SK-N-SH (cell line): ENCODE results near the gene NIT1. TPM values are rescaled to one million over a fixed set of nuclear protein-coding genes. Genes with fewer than 3 reads are reported as not detected.

Source experiments
- CTCF ChIA-PET: fragments of 300-600, 350-600 bp; formaldehyde crosslinking; extraction: SDS; loops from one replicate; lab custom pipeline; 2021; lab: Yijun Ruan, JAX
- POLR2A ChIA-PET: fragments of 350-600 bp; sonication (Branson Sonifier 250); formaldehyde crosslinking; extraction: SDS; loops from one replicate; lab custom pipeline; 2020; ENCODE audit warnings: antibody characterized with exemption, inconsistent platforms; lab: Yijun Ruan, JAX
- DNase-seq: peaks from one replicate; pipeline ENCODE4 v3.0.0; 2012
- H2AFZ ChIP-seq: fragments of 200-600 bp; sonication (generic); 2 replicates; pipeline ENCODE4 v1.8.1; 2016; ENCODE audit warnings: antibody characterized with exemption, mild to moderate bottlenecking, low read depth
- H3F3A ChIP-seq: fragments of 200-600 bp; sonication (generic); replicated peaks from 2 replicates; pipeline ENCODE3; 2016; ENCODE audit warnings: antibody characterized with exemption, mild to moderate bottlenecking; ENCODE audit not compliant: insufficient read depth
- H3K27ac ChIP-seq, 2 experiments: fragments of 200-500 bp in 1 of 2; fragments of 200-600 bp in 1 of 2; sonication (Bioruptor generic) in 1 of 2; sonication (generic), shearing (Covaris generic) in 1 of 2; 2 replicates each; pipeline versions ENCODE4 v1.5.1 to v1.6.1; 2014 to 2016; ENCODE audit warnings: low read depth in 2 of 2, inconsistent platforms in 1 of 2, low read length in 1 of 2, mild to moderate bottlenecking in 1 of 2, mixed read lengths in 1 of 2
- H3K27me3 ChIP-seq: fragments of 200-600 bp; sonication (generic), shearing (Covaris generic); 2 replicates; pipeline ENCODE4 v1.6.1; 2016; ENCODE audit warnings: mixed run types; ENCODE audit not compliant: insufficient read depth
- H3K36me3 ChIP-seq, 2 experiments: fragments of 200-500 bp in 1 of 2; fragments of 200-600 bp in 1 of 2; sonication (Bioruptor generic) in 1 of 2; sonication (generic) in 1 of 2; replicated peaks in 1 of 2; 2 replicates each; pipeline versions ENCODE3 to v1.5.1; 2014 to 2016; ENCODE audit warnings: low read length in 1 of 2, mild to moderate bottlenecking in 1 of 2; ENCODE audit not compliant: insufficient read depth in 2 of 2, control insufficient read depth in 1 of 2
- H3K4me1 ChIP-seq, 2 experiments: fragments of 200-500 bp in 1 of 2; fragments of 200-600 bp in 1 of 2; sonication (Bioruptor generic) in 1 of 2; sonication (generic), shearing (Covaris generic) in 1 of 2; 2 replicates each; pipeline versions ENCODE4 v1.5.1 to v1.6.1; 2014 to 2016; ENCODE audit warnings: low read depth in 1 of 2, low read length in 1 of 2, mixed run types in 1 of 2; ENCODE audit not compliant: insufficient read depth in 2 of 2, control insufficient read depth in 1 of 2
- H3K4me2 ChIP-seq: fragments of 200-600 bp; sonication (generic), shearing (Covaris generic); 2 replicates; pipeline ENCODE4 v1.6.1; 2017; ENCODE audit warnings: mixed run types
- H3K4me3 ChIP-seq, 2 experiments: fragments of 200-500 bp in 1 of 2; fragments of 200-600 bp in 1 of 2; sonication (Bioruptor generic) in 1 of 2; sonication (generic), shearing (Covaris generic) in 1 of 2; 2 replicates each; pipeline versions ENCODE4 v1.5.1 to v1.8.1; 2014 to 2016; ENCODE audit warnings: low read depth in 2 of 2, inconsistent platforms in 1 of 2, low read length in 1 of 2, mild to moderate bottlenecking in 1 of 2, mixed read lengths in 1 of 2, moderate library complexity in 1 of 2
- H3K79me2 ChIP-seq: fragments of 200-600 bp; sonication (generic); 2 replicates; pipeline ENCODE4 v1.8.1; 2017; ENCODE audit warnings: mild to moderate bottlenecking; ENCODE audit not compliant: insufficient read depth
- H3K9ac ChIP-seq: fragments of 200-600 bp; sonication (generic); 2 replicates; pipeline ENCODE4 v1.6.1; 2017; ENCODE audit warnings: mixed run types
- H3K9me2 ChIP-seq: fragments of 200-600 bp; sonication (generic); 2 replicates; pipeline ENCODE4 v1.6.1; 2017; ENCODE audit warnings: mixed run types
- H3K9me3 ChIP-seq: fragments of 200-600 bp; sonication (generic); 2 replicates; pipeline ENCODE4 v1.6.1; 2017; ENCODE audit warnings: mixed run types, mild to moderate bottlenecking, moderate library complexity
- H4K20me1 ChIP-seq: fragments of 200-600 bp; sonication (generic); 2 replicates; pipeline ENCODE4 v1.6.1; 2017; ENCODE audit warnings: mild to moderate bottlenecking, mixed run types; ENCODE audit not compliant: insufficient read depth
- EP300 ChIP-seq, 2 experiments: IDR thresholded peaks; 2 replicates each; pipeline versions ENCODE4 v1.4.0 to v1.6.1; 2012; ENCODE audit warnings: borderline replicate concordance in 1 of 2, low read depth in 1 of 2, low read length in 1 of 2
- FOSL2 ChIP-seq: IDR thresholded peaks from 2 replicates; pipeline ENCODE4 v1.4.0; 2012; ENCODE audit warnings: low read depth, mild to moderate bottlenecking, moderate library complexity, borderline replicate concordance
- FOXM1 ChIP-seq: IDR thresholded peaks from 2 replicates; pipeline ENCODE4 v1.4.0; 2012; ENCODE audit warnings: low read depth, mild to moderate bottlenecking
- RFX5 ChIP-seq: IDR thresholded peaks from 2 replicates; pipeline ENCODE4 v1.6.1; 2012; ENCODE audit warnings: mild to moderate bottlenecking, improper control_type of control experiment, low read length
- RXRA ChIP-seq: IDR thresholded peaks from 2 replicates; pipeline ENCODE4 v1.4.0; 2012; ENCODE audit warnings: low read depth, mild to moderate bottlenecking, borderline replicate concordance
- SMC3 ChIP-seq: IDR thresholded peaks from 2 replicates; pipeline ENCODE4 v1.6.1; 2012; ENCODE audit warnings: low read depth, low read length, improper control_type of control experiment
- TAF1 ChIP-seq: IDR thresholded peaks from 2 replicates; pipeline ENCODE4 v1.6.1; 2012; ENCODE audit warnings: low read depth, mild to moderate bottlenecking, low read length, moderate library complexity, borderline replicate concordance
- YY1 ChIP-seq: IDR thresholded peaks from 2 replicates; pipeline ENCODE4 v1.4.0; 2012; ENCODE audit warnings: low read depth, mild to moderate bottlenecking
- whole genome bisulfite sequencing: methylation state at CpG from one replicate; pipeline ENCODE4 v1.1.6; 2017; ENCODE audit warnings: low lambda C conversion rate; 5-methylcytosine and 5-hydroxymethylcytosine counted together
- polyA plus RNA-seq, 3 experiments: library from polyadenylated mRNA; depleted of rRNA; stranded (reverse); fragments of >200 nt; gene quantifications; 2 replicates each; pipeline ENCODE4 v1.2.3, GENCODE V29; 2012
- TF ChIP-seq, protein P1 (sequence below): fragments of 150-350 bp; IDR thresholded peaks from 2 replicates; pipeline ENCODE4 v1.6.1; 2017; ENCODE audit warnings: antibody characterized with exemption, low read length, low read depth, borderline replicate concordance
- TF ChIP-seq, protein P2 (sequence below): IDR thresholded peaks from 2 replicates; pipeline ENCODE4 v1.4.0; 2012; ENCODE audit warnings: low read depth, borderline replicate concordance
- TF ChIP-seq, protein P3 (sequence below): fragments of 150-350 bp; IDR thresholded peaks from 2 replicates; pipeline ENCODE4 v1.6.1; 2016; ENCODE audit warnings: mild to moderate bottlenecking, low read depth, low read length
- TF ChIP-seq, protein P4 (sequence below): IDR thresholded peaks from 2 replicates; pipeline ENCODE4 v1.4.0; 2012; ENCODE audit warnings: low read depth, borderline replicate concordance

Gene NIT1
- polyA plus RNA-seq, 1 of the 3 experiments (the other 2 are of a cell fraction), result 38.7 TPM

DNA sequence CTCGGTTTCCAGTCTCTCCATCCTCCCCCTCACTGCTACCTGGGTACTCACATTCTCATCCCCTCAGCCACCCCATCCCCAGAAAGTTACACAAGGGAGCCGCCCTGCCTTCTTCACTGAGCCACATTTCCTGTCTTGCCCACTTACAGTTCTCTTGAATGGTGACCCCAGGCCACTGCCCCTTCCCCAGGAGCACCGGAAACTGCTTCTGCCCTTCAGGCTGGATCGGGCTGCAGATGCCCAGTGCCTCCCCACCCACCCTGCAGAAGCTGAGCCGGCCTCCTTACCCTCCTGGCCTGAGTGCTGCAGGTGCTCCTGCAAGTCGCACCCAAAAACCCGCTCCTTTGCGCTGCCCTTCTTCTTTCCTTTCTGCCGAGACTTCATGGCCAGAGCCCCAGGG is 48.7 kb upstream of the NIT1 start:
- Histone ChIP-seq H3K4me3 (no peak overlapping the region), H3K79me2 (no peaks in the 10 kb centered on the region), H2AFZ (no peak overlapping the region), H3K9ac (no peak overlapping the region), H3K4me1 (no peaks in the 10 kb centered on the region), H3K9me2 (no peaks in the 10 kb centered on the region), H3K27me3 (peaks cover 4% of the 10 kb centered on the region; the same call in 1 of the 2 replicates)
- POLR2A ChIA-PET, result no interaction called here
- no peak for DNase-seq
- TF ChIP-seq YY1 (no peak), RFX5 (no peak), SMC3 (no peak), TAF1 (no peak), FOXM1 (no peak), FOSL2 (no peak), EP300 (IDR thresholded peaks at IDR 0.05; ENCODE audit: borderline replicate concordance in 1 of 2, low read depth in 1 of 2, low read length in 1 of 2) (no peak), RXRA (no peak)
- TF ChIP-seq, protein P1, sequence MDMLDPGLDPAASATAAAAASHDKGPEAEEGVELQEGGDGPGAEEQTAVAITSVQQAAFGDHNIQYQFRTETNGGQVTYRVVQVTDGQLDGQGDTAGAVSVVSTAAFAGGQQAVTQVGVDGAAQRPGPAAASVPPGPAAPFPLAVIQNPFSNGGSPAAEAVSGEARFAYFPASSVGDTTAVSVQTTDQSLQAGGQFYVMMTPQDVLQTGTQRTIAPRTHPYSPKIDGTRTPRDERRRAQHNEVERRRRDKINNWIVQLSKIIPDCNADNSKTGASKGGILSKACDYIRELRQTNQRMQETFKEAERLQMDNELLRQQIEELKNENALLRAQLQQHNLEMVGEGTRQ, result no peak
- TF ChIP-seq, protein P2, sequence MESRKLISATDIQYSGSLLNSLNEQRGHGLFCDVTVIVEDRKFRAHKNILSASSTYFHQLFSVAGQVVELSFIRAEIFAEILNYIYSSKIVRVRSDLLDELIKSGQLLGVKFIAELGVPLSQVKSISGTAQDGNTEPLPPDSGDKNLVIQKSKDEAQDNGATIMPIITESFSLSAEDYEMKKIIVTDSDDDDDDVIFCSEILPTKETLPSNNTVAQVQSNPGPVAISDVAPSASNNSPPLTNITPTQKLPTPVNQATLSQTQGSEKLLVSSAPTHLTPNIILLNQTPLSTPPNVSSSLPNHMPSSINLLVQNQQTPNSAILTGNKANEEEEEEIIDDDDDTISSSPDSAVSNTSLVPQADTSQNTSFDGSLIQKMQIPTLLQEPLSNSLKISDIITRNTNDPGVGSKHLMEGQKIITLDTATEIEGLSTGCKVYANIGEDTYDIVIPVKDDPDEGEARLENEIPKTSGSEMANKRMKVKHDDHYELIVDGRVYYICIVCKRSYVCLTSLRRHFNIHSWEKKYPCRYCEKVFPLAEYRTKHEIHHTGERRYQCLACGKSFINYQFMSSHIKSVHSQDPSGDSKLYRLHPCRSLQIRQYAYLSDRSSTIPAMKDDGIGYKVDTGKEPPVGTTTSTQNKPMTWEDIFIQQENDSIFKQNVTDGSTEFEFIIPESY, result no peak
- TF ChIP-seq, protein P3, sequence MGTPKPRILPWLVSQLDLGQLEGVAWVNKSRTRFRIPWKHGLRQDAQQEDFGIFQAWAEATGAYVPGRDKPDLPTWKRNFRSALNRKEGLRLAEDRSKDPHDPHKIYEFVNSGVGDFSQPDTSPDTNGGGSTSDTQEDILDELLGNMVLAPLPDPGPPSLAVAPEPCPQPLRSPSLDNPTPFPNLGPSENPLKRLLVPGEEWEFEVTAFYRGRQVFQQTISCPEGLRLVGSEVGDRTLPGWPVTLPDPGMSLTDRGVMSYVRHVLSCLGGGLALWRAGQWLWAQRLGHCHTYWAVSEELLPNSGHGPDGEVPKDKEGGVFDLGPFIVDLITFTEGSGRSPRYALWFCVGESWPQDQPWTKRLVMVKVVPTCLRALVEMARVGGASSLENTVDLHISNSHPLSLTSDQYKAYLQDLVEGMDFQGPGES, result no peak
- TF ChIP-seq, protein P4, sequence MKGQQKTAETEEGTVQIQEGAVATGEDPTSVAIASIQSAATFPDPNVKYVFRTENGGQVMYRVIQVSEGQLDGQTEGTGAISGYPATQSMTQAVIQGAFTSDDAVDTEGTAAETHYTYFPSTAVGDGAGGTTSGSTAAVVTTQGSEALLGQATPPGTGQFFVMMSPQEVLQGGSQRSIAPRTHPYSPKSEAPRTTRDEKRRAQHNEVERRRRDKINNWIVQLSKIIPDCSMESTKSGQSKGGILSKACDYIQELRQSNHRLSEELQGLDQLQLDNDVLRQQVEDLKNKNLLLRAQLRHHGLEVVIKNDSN, result no peak
- TF ChIP-seq, all 33 proteins: peak for 0
- CTCF ChIA-PET, result interaction anchor here (1.6 to 22.7 kb wide), 2 partner anchors 9 to 27 kb away, joined by 3 to 198 read pairs; partner anchors contain the start of gene KLHDC9
- Histone ChIP-seq H3F3A (no peaks in the 10 kb centered on the region), H4K20me1 (no peaks in the 10 kb centered on the region), H3K4me2 (no peak overlapping the region), H3K9me3 (no peaks in the 10 kb centered on the region), H3K27ac (no peak overlapping the region), H3K36me3 (no peaks in the 10 kb centered on the region)
- 76% methylated on average over 9 of the region's 9 CpGs for WGBS
